Breast epithelium (tissue), 3 donors: Measurements from ENCODE around the gene WIZ.
"Not testable (repeated sequence)": the region's sequence is repeated elsewhere in the genome, so short reads cannot be mapped to it uniquely, and the experiment has no call there.

Experiments
- CTCF ChIP-seq, 3 donors: fragments of 450-650 bp; IDR thresholded peaks; one replicate each; pipeline ENCODE4 v1.5.1; 2016 to 2017; ENCODE audit warnings: antibody characterized with exemption in 3 of 3, mild to moderate bottlenecking in 3 of 3, moderate library complexity in 3 of 3
- POLR2A ChIP-seq: fragments of 450-650 bp; IDR thresholded peaks from one replicate; pipeline ENCODE4 v1.6.1; 2016; ENCODE audit warnings: antibody characterized with exemption, mild to moderate bottlenecking, moderate library complexity

- not testable (repeated sequence) for TF ChIP-seq CTCF (IDR thresholded peaks at IDR 0.05); POLR2A
Measured at GRCh38 chr19:15480996-15481395, 31.2 kb upstream of the WIZ start.
